SU-DHL-6 (cell line): ENCODE results near the gene SOCS1.

Experiments
- H2AFZ ChIP-seq: fragments of 200-600 bp; sonication (generic); 2 replicates; pipeline ENCODE4 v1.6.1; 2014; ENCODE audit warnings: low read depth, mild to moderate bottlenecking, moderate library complexity, mixed read lengths, antibody characterized with exemption, low read length; ENCODE audit not compliant: severe bottlenecking
- H3F3A ChIP-seq: fragments of 200-600 bp; shearing (Covaris generic); 2 replicates; pipeline ENCODE4 v1.6.0; 2016; ENCODE audit warnings: antibody characterized with exemption, mild to moderate bottlenecking; ENCODE audit not compliant: insufficient read depth
- H3K27ac ChIP-seq: fragments of 200-600 bp; sonication (generic); 2 replicates; pipeline ENCODE4 v1.5.1; 2016; ENCODE audit warnings: low read depth, mild to moderate bottlenecking, low read length, moderate library complexity, mixed read lengths
- H3K27me3 ChIP-seq: fragments of 200-600 bp; sonication (generic), shearing (Covaris generic); 2 replicates; pipeline ENCODE4 v1.6.0; 2014; ENCODE audit warnings: mild to moderate bottlenecking, low read length
- H3K36me3 ChIP-seq: fragments of 200-600 bp; sonication (generic); 2 replicates; pipeline ENCODE4 v1.6.1; 2014; ENCODE audit warnings: mild to moderate bottlenecking, low read length, mixed read lengths
- H3K4me2 ChIP-seq: fragments of 300-600, 200-600 bp; shearing (Covaris generic), sonication (generic); 2 replicates; pipeline ENCODE4 v1.6.0; 2014; ENCODE audit warnings: low read length, low read depth, mild to moderate bottlenecking; ENCODE audit not compliant: poor library complexity, severe bottlenecking
- H3K4me3 ChIP-seq: fragments of 200-600 bp; sonication (generic); 2 replicates; pipeline ENCODE4 v1.5.1; 2014; ENCODE audit warnings: antibody characterized with exemption, low read length, mild to moderate bottlenecking, mixed read lengths; ENCODE audit not compliant: insufficient read depth, poor library complexity, severe bottlenecking
- H3K79me2 ChIP-seq: fragments of 200-600 bp; sonication (generic); 2 replicates; pipeline ENCODE4 v1.6.1; 2014; ENCODE audit warnings: mild to moderate bottlenecking, low read length, moderate library complexity; ENCODE audit not compliant: insufficient read depth
- H3K9ac ChIP-seq: fragments of 200-600 bp; sonication (generic); 2 replicates; pipeline ENCODE4 v1.7.0; 2014; ENCODE audit warnings: mild to moderate bottlenecking, low read length
- H3K9me2 ChIP-seq: fragments of 200-600 bp; sonication (generic); replicated peaks from 2 replicates; pipeline ENCODE4 v1.6.1; 2014; ENCODE audit warnings: low read length; ENCODE audit not compliant: insufficient read depth
- H3K9me3 ChIP-seq: fragments of 200-600 bp; sonication (generic); 2 replicates; pipeline ENCODE4 v1.6.1; 2014; ENCODE audit warnings: low read length, mixed read lengths; ENCODE audit not compliant: insufficient read depth
- H4K20me1 ChIP-seq: fragments of 200-600 bp; sonication (generic); 2 replicates; pipeline ENCODE4 v1.6.1; 2014; ENCODE audit warnings: low read depth, mild to moderate bottlenecking, antibody characterized with exemption, low read length, moderate library complexity, mixed read lengths
- CTCF ChIP-seq: fragments of 200-600 bp; sonication (generic); IDR thresholded peaks from one replicate; pipeline ENCODE4 v1.5.1; 2017; ENCODE audit warnings: antibody characterized with exemption, mild to moderate bottlenecking, low read length, moderate library complexity; ENCODE audit not compliant: insufficient read depth, poor library complexity, severe bottlenecking
- EZH2phosphoT487 ChIP-seq: fragments of 200-600 bp; sonication (generic), shearing (Covaris generic); conservative IDR thresholded peaks from 2 replicates; pipeline ENCODE4 v1.6.1; 2018; ENCODE audit warnings: mild to moderate bottlenecking, antibody characterized with exemption, low read length, moderate library complexity, mixed read lengths

SOCS1 gene

DNA sequence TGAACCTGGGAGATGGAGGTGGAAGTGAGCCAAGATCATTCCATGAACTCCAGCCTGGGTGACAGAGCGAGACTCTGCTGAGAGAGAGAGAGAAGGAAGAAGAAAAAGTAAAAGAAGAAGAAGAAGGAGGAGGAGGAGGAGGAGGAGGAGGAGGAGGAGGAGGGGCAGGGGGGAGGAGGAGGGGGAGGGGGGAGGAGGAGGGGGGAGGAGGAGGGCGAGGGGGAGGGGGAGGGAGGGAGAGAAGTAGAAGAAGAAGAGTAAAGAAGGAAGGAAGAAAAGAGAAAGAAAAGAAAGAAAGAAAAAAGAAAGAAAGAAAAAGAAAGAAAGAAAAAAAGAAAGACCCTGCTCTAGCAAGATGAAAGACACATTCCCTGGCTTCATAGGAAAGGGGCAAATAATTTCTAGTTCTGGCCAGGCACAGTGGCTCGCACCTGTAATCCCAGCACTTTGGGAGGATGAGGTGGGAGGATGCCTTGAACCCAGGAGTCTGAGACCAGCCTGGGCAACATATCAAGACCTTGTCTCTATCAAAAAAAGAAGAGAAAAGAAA, 23.6 kb downstream of the SOCS1 start:
- Histone ChIP-seq H4K20me1 (no peaks in the 10 kb centered on the region), H3F3A (no peaks in the 10 kb centered on the region), H3K27me3 (no peaks in the 10 kb centered on the region), H3K9me2 (no peaks in the 10 kb centered on the region), H3K27ac (no peak overlapping the region), H3K4me3 (no peak overlapping the region), H3K4me2 (no peak overlapping the region), H3K79me2 (no peaks in the 10 kb centered on the region), H3K9ac (no peak overlapping the region), H2AFZ (no peak overlapping the region), H3K9me3 (no peaks in the 10 kb centered on the region), H3K36me3 (no peaks in the 10 kb centered on the region)
- TF ChIP-seq EZH2phosphoT487 (no peak), CTCF (no peak)

- Histone ChIP-seq H3K9me3 (no peaks in the 10 kb centered on the region), H3K27me3 (no peaks in the 10 kb centered on the region), H2AFZ (no peak overlapping the region), H3F3A (no peaks in the 10 kb centered on the region), H3K36me3 (no peaks in the 10 kb centered on the region), H3K4me3 (no peak overlapping the region), H3K27ac (no peak overlapping the region), H4K20me1 (no peaks in the 10 kb centered on the region), H3K9ac (no peak overlapping the region), H3K79me2 (no peaks in the 10 kb centered on the region), H3K4me2 (no peak overlapping the region), H3K9me2 (no peaks in the 10 kb centered on the region)
- no peak for TF ChIP-seq EZH2phosphoT487
- TF ChIP-seq CTCF: no peak
These were observed 24.5 kb downstream of the SOCS1 start for GRCh38 chr16:11231367-11231970.

- TF ChIP-seq CTCF (no peak), EZH2phosphoT487 (no peak)
- Histone ChIP-seq H3K4me2 (no peak overlapping the region), H3K36me3 (no peaks in the 10 kb centered on the region), H3K9me2 (no peaks in the 10 kb centered on the region), H4K20me1 (no peaks in the 10 kb centered on the region), H3K27me3 (no peaks in the 10 kb centered on the region), H3F3A (no peaks in the 10 kb centered on the region), H3K79me2 (no peaks in the 10 kb centered on the region), H3K9me3 (no peaks in the 10 kb centered on the region), H3K4me3 (no peak overlapping the region), H2AFZ (no peak overlapping the region), H3K27ac (no peak overlapping the region), H3K9ac (no peak overlapping the region)
These were observed 26.1 kb downstream of the SOCS1 start for GRCh38 chr16:11229906-11230305.
